GM19324 (cell line): ENCODE results near the gene QSER1.
"Not testable (repeated sequence)": the region's sequence is repeated elsewhere in the genome, so short reads cannot be mapped to it uniquely, and the experiment has no call there.

Source experiments
- ATAC-seq: cut with Tn5 transposase; IDR thresholded peaks from one replicate; pipeline ENCODE4 v1.9.1; 2021; ENCODE audit warnings: mild to moderate bottlenecking, moderate library complexity; ENCODE audit not compliant: unreplicated experiment, low FRiP score

Gene QSER1

GRCh38 chr11:32892355-32893092 lies at the start of gene QSER1:
TSS of gene QSER1 (plus strand) at chr11:32892811. CDS start at chr11:32893126, 315 bp downstream.
- peak; percentile 76 for ATAC-seq

DNA sequence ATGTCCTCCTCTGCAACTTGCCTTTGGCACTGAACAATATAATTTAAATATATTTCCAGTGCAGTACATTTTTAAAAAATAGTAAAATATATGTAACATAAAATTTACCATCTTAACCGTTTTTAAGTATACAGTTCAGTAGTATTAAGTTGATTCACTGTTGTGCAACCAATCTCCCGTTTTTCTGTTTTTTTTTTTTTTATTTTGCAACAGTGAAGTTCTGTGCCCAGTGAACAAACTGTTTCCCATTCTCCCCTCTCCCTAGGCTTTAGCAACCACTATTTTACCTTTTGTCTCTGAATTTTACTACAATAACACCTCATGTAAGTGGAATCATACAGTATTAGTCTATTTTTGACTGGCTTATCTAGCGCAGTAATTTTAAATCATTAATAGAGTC lies 49.1 kb upstream of the QSER1 start:
- ATAC-seq, result no peak

DNA sequence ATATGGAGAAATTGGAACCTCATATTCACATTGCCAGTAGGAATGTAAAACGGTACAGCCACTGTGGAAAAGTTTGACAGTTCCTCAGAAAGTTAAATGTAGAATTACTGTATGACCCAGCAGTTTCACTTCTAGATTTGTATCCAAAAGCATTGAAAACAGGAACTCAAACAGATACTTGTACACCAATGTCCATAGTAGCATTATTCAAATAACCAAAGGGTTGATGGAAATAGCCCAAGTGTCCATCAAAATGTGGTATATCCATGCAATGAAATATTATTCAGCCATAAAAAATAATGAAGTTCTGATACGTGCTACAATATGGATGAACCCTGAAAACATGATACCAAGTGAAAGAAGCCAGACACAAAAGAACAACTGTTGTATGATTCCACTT lies 45.1 kb upstream of the QSER1 start:
- ATAC-seq, result no peak

DNA sequence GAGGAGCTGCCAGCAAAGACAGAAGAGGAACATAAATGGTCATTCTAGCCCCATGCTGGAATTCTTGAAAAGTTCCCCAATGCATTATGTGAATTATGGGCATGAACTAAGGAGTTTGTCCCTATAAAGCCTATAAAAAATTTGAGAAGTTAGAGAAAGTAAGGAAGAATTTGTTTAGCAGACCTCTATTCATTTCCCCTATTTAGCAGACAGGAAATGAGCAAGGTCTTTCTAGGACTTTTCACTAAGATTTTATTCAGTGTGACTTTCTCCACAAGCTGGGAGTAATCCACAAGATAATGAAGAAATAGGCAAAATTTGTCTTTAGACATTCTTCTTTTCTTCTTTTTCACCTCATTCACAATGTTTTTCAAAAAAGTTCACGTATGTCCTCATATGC lies 42.9 kb upstream of the QSER1 start:
- no peak for ATAC-seq

DNA sequence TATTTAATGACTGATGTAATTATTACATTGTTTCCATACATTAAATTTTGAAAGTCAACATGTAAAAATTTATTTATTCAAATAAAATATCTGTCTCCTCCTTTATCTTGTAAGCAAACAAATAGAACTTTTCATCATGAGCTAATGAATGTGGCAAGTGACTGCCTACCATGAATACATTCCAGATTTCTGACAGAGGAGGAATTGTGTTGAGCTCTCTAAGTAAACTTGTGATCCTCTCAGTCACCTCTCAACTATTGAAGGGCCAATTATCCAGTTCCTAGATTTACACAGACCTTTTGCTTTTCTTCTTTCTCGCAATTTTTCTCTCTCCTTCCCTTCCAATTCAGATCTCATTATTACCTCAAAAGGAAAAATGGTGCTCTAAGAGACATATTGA lies 41.4 kb upstream of the QSER1 start:
- no peak for ATAC-seq

- no peak for ATAC-seq
Observed at GRCh38 chr11:32852207-32852606, 40.4 kb upstream of the QSER1 start.

- no peak for ATAC-seq
Observed at GRCh38 chr11:32855601-32856000, 37.0 kb upstream of the QSER1 start.

GRCh38 chr11:32858731-32859130 lies 33.9 kb upstream of the QSER1 start:
- ATAC-seq, result no peak

- ATAC-seq, result no peak
Observed at GRCh38 chr11:32861850-32862577, 30.6 kb upstream of the QSER1 start.

DNA sequence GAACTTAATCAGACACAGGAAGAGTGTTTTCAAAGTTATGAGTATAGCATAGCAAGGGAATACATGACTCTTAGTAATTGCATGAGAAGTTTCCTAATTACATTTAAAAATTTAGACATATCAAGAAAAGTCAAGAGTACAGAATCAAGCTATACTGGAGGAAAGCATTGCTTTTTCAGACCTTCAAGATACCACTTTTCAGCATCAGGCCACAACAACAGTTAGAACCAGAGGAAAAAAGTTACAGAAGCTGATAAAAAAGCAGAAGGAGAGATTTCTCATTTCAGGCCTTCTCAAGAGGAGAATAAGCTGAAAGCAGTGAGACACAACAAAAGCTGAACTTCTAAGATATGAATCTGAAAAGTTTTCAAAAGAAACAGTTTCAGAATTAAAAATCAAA lies 28.1 kb upstream of the QSER1 start:
- ATAC-seq, result no peak

DNA sequence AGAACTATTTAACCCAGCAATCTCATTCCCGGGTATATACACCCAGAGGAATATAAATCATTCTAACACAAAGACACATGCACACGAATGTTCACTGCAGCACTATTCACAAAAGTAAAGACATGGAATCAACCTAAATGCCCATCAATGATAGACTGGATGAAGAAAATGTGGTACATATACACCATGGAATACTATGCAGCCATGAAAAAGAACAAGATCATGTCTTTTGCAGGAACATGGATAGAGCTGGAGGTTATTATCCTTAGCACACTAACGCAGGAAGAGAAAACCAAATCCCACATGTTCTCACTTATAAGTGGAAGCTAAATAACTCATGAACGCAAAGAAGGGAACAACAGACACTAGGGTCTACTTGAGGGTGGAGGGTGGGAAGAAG lies 23.9 kb upstream of the QSER1 start:
- ATAC-seq, result not testable (repeated sequence)

GRCh38 chr11:32870676-32871075 lies 21.9 kb upstream of the QSER1 start:
- ATAC-seq, result no peak

- ATAC-seq, result no peak
Observed at GRCh38 chr11:32874132-32874531, 18.5 kb upstream of the QSER1 start.

DNA sequence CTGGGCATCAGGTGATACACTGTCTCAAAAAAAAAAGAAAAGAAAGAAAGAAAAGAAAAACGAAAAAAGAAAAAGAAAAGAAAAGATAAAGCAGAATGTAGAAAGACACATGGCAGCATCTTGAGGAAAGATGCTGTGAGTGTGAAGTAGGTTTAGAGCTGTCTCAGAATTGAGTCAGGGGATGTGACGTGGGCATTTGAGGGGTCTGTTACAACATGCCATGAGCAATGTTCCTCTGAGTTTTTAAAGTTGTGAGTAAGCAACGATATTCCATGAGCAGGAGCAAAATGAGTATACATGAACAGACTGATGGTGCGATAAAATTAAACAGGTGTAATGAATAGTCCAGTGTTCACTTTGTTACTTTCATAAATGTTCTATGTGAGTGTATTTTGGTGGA lies 11.3 kb upstream of the QSER1 start:
- no peak for ATAC-seq

GRCh38 chr11:32883421-32883820 lies 9.2 kb upstream of the QSER1 start:
- no peak for ATAC-seq

DNA sequence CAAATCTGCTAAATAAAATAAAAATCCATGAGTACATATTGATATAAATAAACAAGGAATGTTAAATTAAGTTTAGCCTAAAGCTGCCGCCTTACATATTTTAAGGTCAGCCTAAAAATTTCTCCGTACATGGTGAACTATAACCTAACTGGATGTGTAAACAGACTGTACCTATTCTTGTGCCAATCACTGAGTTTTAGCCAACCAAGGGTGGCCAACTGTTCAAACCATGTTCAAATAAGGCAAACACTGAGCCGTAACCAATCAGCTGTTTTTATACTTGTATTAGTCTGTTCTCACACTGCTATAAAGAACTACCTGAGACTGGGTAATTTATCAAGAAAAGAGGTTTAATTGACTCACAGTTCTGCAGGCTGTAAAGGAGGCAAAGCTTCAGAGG lies 8.6 kb upstream of the QSER1 start:
- ATAC-seq, result no peak

DNA sequence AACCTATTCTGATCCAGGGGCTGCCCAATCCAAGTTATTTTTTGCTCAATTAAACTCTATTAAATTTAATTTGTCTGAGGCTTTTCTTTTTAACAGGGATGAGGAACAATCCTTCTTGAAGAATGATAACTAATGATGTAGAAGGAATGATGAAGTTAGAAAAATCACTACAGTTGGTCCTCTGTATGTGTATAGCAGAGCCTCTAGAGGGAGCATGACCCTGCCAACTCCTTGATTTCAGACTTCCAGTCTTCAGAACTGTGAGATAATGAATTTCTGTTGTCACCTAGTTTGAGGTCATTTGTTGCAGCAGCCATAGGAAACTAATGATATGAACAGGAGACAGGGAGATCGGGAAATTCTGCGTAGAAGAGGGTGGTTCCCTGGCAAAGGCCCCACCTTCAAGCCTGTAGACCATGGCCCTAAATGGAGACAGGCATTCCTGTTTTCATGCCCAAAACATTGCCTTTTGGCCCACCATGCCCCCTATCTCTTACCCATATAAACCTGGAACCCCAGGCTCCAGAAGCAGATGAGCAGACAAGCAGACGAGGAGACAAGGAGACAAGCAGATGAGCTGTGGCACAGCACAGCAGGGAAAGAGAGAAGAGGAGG lies 7.7 kb upstream of the QSER1 start:
- no peak for ATAC-seq

DNA sequence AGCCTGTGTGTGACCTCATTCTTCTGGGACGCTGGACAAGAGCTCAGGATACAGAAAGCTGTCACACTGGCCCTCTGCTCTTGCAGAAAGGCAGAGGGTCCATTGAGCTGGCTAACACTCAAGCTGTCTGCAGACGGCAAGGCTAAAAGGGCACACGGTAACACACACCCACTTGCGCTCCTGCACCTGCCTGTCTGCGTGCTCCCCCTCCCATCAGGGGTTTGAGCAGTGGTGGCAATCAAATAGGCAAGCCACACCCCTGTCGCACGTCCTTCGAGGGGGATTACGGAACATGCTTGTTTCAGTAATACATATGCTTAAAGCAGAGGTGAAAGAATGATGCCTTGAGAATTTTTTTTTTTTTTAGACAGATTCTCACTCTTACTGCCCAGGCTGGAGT lies 7.1 kb upstream of the QSER1 start:
- ATAC-seq, result no peak

GRCh38 chr11:32886180-32886579 lies 6.4 kb upstream of the QSER1 start:
- ATAC-seq, result no peak

DNA sequence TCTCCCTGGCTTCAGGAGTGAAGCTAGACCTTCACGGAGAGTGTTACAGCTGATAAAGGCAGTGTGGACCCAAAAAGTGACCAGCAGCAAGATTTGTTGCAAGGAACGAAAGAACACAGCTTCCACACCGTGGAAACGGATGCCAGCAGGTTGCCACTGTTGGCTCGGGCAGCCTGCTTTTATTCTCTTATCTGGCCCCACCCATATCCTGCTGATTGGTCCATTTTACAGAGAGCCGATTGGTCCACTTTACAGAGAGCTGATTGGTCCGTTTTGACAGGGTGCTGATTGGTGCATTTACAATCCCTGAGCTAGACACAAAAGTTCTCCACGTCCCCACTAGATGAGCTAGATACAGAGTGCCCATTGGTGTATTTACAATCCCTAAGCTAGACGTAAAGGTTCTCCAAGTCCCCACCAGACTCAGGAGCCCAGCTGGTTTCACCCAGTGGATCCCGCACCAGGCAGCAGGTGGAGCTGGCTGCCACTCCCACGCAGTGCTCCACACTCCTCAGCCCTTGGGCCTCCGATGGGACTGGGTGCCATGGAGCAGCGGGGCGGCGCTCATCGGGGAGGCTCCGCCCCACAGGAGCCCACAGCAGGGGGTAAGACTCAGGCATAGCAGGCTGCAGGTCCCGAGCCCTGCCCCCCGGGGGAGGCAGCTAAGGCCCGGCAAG lies 4.8 kb upstream of the QSER1 start:
- not testable (repeated sequence) for ATAC-seq

GRCh38 chr11:32888384-32888710 lies 4.3 kb upstream of the QSER1 start:
- not testable (repeated sequence) for ATAC-seq
